Adipocyte (in vitro differentiated cells): ENCODE measurements around the gene RAP1GAP2.

ENCODE experiments used
- DNase-seq: peaks from one replicate; pipeline ENCODE4 v3.0.0-alpha.2; 2015; ENCODE audit warnings: low read depth
- H3K27me3 ChIP-seq: replicated peaks from 2 replicates; pipeline ENCODE4 v1.7.0; 2013; ENCODE audit warnings: mild to moderate bottlenecking, low read length, moderate library complexity; ENCODE audit not compliant: control insufficient read depth, insufficient read depth
- H3K36me3 ChIP-seq: 2 replicates; pipeline ENCODE4 v1.7.0; 2013; ENCODE audit warnings: low read length, mild to moderate bottlenecking, moderate library complexity; ENCODE audit not compliant: control insufficient read depth, insufficient read depth, severe bottlenecking
- H3K4me1 ChIP-seq: 2 replicates; pipeline ENCODE4 v1.7.0; 2013; ENCODE audit warnings: mild to moderate bottlenecking, low read length, moderate library complexity; ENCODE audit not compliant: control insufficient read depth, insufficient read depth
- H3K4me3 ChIP-seq: 2 replicates; pipeline ENCODE4 v1.7.0; 2013; ENCODE audit warnings: mild to moderate bottlenecking, low read length, moderate library complexity
- H3K9ac ChIP-seq: 2 replicates; pipeline ENCODE4 v1.7.0; 2013; ENCODE audit warnings: mild to moderate bottlenecking, low read length, moderate library complexity
- H3K9me3 ChIP-seq: 2 replicates; pipeline ENCODE4 v1.7.0; 2013; ENCODE audit warnings: mild to moderate bottlenecking, low read length, moderate library complexity; ENCODE audit not compliant: control insufficient read depth

RAP1GAP2 gene

GRCh38 chr17:2954898-2955445 lies 158.7 kb downstream of the RAP1GAP2 start:
- Histone ChIP-seq H3K4me1 (peaks cover 17% of the 10 kb centered on the region), H3K27me3 (peaks cover 2% of the 10 kb centered on the region), H3K9me3 (no peaks in the 10 kb centered on the region), H3K4me3 (no peak overlapping the region), H3K36me3 (no peaks in the 10 kb centered on the region), H3K9ac (no peak overlapping the region)
- peak; percentile 35 for DNase-seq

DNA sequence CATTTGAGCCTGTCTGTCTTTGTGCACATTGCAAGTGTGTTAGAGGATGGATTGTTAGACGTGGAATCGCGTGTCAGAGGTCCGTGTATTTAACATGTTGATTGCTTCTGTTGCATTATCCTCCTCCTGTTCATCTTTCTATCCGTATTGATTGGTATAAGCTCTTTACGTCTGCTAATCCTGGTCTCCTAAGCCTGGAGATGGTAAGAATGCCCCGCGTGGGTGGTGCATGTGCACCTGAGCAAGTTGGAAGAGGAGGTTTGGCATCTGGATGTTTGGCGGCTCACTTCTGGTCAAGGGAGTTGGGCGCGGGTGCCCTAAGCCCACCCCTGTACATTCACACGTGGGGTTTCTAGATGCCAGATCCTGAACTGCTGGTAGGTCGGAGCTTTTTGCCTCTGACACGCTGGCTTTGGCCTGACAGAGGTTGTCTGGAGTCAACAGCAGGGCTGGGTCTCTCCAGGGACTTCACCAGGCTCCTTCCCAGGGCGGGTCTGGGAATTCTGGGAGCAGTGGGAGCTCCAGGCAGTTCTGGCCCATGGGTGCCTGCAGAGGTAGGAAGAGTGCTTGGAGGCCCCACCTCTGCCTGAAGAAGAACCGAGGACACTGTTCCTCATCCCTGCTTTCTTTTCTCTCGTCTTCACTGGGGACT lies 159.8 kb downstream of the RAP1GAP2 start:
- no peaks in the 10 kb centered on the region for H3K9me3 ChIP-seq
- H3K9ac ChIP-seq = no peak overlapping the region
- H3K36me3 ChIP-seq = no peaks in the 10 kb centered on the region
- DNase-seq = no peak
- H3K4me1 ChIP-seq = peaks cover 23% of the 10 kb centered on the region
- H3K27me3 ChIP-seq = peaks cover 2% of the 10 kb centered on the region
- no peak overlapping the region for H3K4me3 ChIP-seq

GRCh38 chr17:2957631-2958286 lies 161.5 kb downstream of the RAP1GAP2 start:
- Histone ChIP-seq H3K9me3 (no peaks in the 10 kb centered on the region), H3K4me3 (no peak overlapping the region), H3K27me3 (peaks cover 2% of the 10 kb centered on the region), H3K4me1 (peaks cover 23% of the 10 kb centered on the region), H3K36me3 (no peaks in the 10 kb centered on the region), H3K9ac (no peak overlapping the region)
- DNase-seq = no peak

- no peak for DNase-seq
- peaks cover 2% of the 10 kb centered on the region for H3K27me3 ChIP-seq
- no peak overlapping the region for H3K4me3 ChIP-seq
- H3K36me3 ChIP-seq = no peaks in the 10 kb centered on the region
- H3K9me3 ChIP-seq = no peaks in the 10 kb centered on the region
- H3K9ac ChIP-seq = no peak overlapping the region
- peaks cover 23% of the 10 kb centered on the region for H3K4me1 ChIP-seq
These were observed 162.5 kb downstream of the RAP1GAP2 start for GRCh38 chr17:2958706-2959222.

- Histone ChIP-seq H3K36me3 (no peaks in the 10 kb centered on the region), H3K9ac (no peak overlapping the region), H3K9me3 (no peaks in the 10 kb centered on the region), H3K4me1 (peaks cover 23% of the 10 kb centered on the region), H3K4me3 (no peak overlapping the region), H3K27me3 (peaks cover 2% of the 10 kb centered on the region)
- DNase-seq = no peak
These were observed 163.3 kb downstream of the RAP1GAP2 start for GRCh38 chr17:2959371-2960130.

GRCh38 chr17:2961446-2961845 lies 165.2 kb downstream of the RAP1GAP2 start:
- H3K36me3 ChIP-seq = no peaks in the 10 kb centered on the region
- peaks cover 17% of the 10 kb centered on the region for H3K4me1 ChIP-seq
- no peak overlapping the region for H3K9ac ChIP-seq
- no peak overlapping the region for H3K4me3 ChIP-seq
- no peak for DNase-seq
- H3K27me3 ChIP-seq = peaks cover 2% of the 10 kb centered on the region
- no peaks in the 10 kb centered on the region for H3K9me3 ChIP-seq

- Histone ChIP-seq H3K27me3 (peaks cover 2% of the 10 kb centered on the region), H3K4me3 (no peak overlapping the region), H3K9ac (no peak overlapping the region), H3K36me3 (no peaks in the 10 kb centered on the region), H3K9me3 (no peaks in the 10 kb centered on the region), H3K4me1 (peaks cover 15% of the 10 kb centered on the region)
- no peak for DNase-seq
These were observed 166.0 kb downstream of the RAP1GAP2 start for GRCh38 chr17:2962236-2962635.

DNA sequence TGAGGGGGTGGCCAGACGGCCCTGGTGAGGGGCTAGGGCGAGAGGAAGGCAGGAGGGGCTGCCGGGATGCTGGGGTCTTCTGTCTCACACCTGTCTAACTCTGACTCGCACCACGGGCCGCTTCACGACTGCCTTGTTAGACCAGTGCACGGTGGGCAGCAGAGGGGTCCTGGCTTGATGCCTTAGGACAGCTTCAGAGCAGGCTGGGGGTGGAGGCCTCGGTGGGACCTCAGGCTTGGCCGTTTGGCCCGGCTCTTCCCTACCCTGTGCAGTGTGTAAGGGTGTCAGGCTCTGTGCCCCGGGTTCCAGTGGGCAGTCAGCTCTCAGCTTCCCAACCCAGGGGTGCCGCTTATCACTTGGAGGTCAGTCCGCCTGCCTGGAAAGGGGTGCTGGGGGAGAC lies 166.5 kb downstream of the RAP1GAP2 start:
- no peaks in the 10 kb centered on the region for H3K36me3 ChIP-seq
- no peak overlapping the region for H3K4me3 ChIP-seq
- peaks cover 2% of the 10 kb centered on the region for H3K27me3 ChIP-seq
- DNase-seq = no peak
- no peaks in the 10 kb centered on the region for H3K9me3 ChIP-seq
- peaks cover 15% of the 10 kb centered on the region for H3K4me1 ChIP-seq
- H3K9ac ChIP-seq = no peak overlapping the region

DNA sequence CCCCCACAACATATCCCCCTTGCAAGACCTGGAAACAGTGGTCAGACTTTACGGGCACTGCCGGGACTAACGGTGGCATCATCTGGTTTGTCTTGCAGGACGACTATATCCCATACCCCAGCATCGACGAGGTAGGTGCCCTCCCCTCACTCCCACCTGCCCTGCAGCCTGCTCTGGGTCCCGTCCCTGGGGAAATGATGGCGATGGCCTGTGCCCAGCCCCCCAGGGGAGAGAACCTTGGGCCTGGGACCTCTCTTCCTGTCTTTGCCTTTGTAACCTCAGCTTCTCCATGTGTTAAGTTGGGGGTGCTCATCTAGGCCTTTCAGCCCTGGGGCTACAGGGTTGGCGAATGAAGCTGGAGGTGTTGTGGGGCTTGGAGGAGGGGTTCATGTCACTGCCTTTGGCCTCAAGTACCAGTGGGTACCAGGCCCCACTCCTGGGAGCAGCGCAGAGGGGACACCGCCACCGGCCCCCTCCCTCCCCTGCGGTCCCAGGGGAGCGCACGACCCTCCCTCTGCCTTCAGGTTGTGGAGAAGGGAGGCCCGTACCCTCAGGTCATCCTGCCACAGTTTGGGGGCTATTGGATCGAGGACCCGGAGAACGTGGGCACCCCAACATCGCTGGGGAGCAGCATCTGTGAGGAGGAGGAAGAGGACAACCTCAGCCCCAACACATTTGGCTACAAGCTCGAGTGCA lies 167.2 kb downstream of the RAP1GAP2 start:
- Histone ChIP-seq H3K4me1 (peaks cover 15% of the 10 kb centered on the region), H3K4me3 (no peak overlapping the region), H3K27me3 (peaks cover 2% of the 10 kb centered on the region), H3K36me3 (no peaks in the 10 kb centered on the region), H3K9ac (no peak overlapping the region), H3K9me3 (no peaks in the 10 kb centered on the region)
- DNase-seq = no peak

DNA sequence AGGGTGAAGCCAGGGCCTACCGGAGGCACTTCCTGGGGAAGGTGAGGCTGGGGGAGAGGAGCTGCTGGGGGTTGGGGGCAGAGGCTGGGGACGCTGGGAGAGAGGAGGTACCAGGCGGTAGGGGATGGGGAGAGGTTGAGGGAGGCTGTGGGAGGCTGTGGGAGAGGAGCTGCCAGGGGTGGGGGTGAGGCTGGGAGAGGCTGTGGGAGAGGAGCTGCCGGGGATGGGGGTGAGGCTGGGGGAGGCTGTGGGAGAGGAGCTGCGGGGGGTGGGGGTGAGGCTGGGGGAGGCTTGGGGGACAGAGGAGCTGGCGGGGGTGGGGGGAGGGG lies 167.8 kb downstream of the RAP1GAP2 start:
- no peak overlapping the region for H3K9ac ChIP-seq
- DNase-seq = no peak
- peaks cover 15% of the 10 kb centered on the region for H3K4me1 ChIP-seq
- no peak overlapping the region for H3K4me3 ChIP-seq
- no peaks in the 10 kb centered on the region for H3K9me3 ChIP-seq
- H3K36me3 ChIP-seq = no peaks in the 10 kb centered on the region
- H3K27me3 ChIP-seq = peaks cover 2% of the 10 kb centered on the region

- Histone ChIP-seq H3K9ac (no peak overlapping the region), H3K4me1 (peaks cover 15% of the 10 kb centered on the region), H3K9me3 (no peaks in the 10 kb centered on the region), H3K27me3 (no peaks in the 10 kb centered on the region), H3K36me3 (no peaks in the 10 kb centered on the region), H3K4me3 (no peak overlapping the region)
- DNase-seq = no peak
These were observed 168.1 kb downstream of the RAP1GAP2 start for GRCh38 chr17:2964370-2964769.
